DOHH2 (cell line): ENCODE results near the gene SULT1E1.

Experiments used
- H3F3A ChIP-seq: fragments of 200-600 bp; sonication (generic), shearing (Covaris generic); 2 replicates; pipeline ENCODE4 v1.6.0; 2016; ENCODE audit warnings: antibody characterized with exemption, mild to moderate bottlenecking; ENCODE audit not compliant: control insufficient read depth, insufficient read depth
- H3K27ac ChIP-seq: fragments of 200-600 bp; sonication (generic); 2 replicates; pipeline ENCODE4 v1.5.1; 2014; ENCODE audit warnings: low read depth, mild to moderate bottlenecking, low read length, moderate library complexity
- H3K27me3 ChIP-seq: fragments of 200-600 bp; sonication (generic); 2 replicates; pipeline ENCODE4 v1.6.1; 2014; ENCODE audit warnings: mild to moderate bottlenecking, low read length, mixed read lengths; ENCODE audit not compliant: control insufficient read depth
- H3K36me3 ChIP-seq: fragments of 200-600 bp; sonication (generic); 2 replicates; pipeline ENCODE4 v1.6.1; 2014; ENCODE audit warnings: mild to moderate bottlenecking, low read length, moderate library complexity, mixed read lengths; ENCODE audit not compliant: control insufficient read depth
- H3K4me1 ChIP-seq: fragments of 200-600 bp; sonication (generic); 2 replicates; pipeline ENCODE4 v1.6.1; 2014; ENCODE audit warnings: mild to moderate bottlenecking, low read length, mixed read lengths; ENCODE audit not compliant: control insufficient read depth
- H3K4me2 ChIP-seq: fragments of 200-600 bp; sonication (generic); 2 replicates; pipeline ENCODE4 v1.6.0; 2014; ENCODE audit warnings: mild to moderate bottlenecking, low read length, moderate library complexity
- H3K4me3 ChIP-seq: fragments of 200-600 bp; sonication (generic); 2 replicates; pipeline ENCODE4 v1.5.1; 2014; ENCODE audit warnings: mild to moderate bottlenecking, low read length, mixed read lengths
- H3K79me2 ChIP-seq: fragments of 200-600 bp; sonication (generic); 2 replicates; pipeline ENCODE4 v1.6.1; 2014; ENCODE audit warnings: mild to moderate bottlenecking, low read length, mixed read lengths; ENCODE audit not compliant: control insufficient read depth
- H3K9me2 ChIP-seq: fragments of 200-600 bp; sonication (generic); replicated peaks from 2 replicates; pipeline ENCODE4 v1.6.1; 2014; ENCODE audit warnings: mild to moderate bottlenecking, low read length, mixed read lengths; ENCODE audit not compliant: control insufficient read depth
- H3K9me3 ChIP-seq: fragments of 200-600 bp; sonication (generic); 2 replicates; pipeline ENCODE4 v1.6.1; 2014; ENCODE audit warnings: antibody characterized with exemption, low read length, mixed read lengths; ENCODE audit not compliant: control insufficient read depth, insufficient read depth
- H4K20me1 ChIP-seq: fragments of 200-600 bp; sonication (generic); 2 replicates; pipeline ENCODE4 v1.6.0; 2014; ENCODE audit warnings: low read depth, mild to moderate bottlenecking, antibody characterized with exemption, low read length, moderate library complexity; ENCODE audit not compliant: control insufficient read depth, insufficient read depth
- EZH2phosphoT487 ChIP-seq: fragments of 200-600 bp; sonication (generic); IDR thresholded peaks from 2 replicates; pipeline ENCODE4 v1.6.1; 2017; ENCODE audit warnings: borderline replicate concordance, mild to moderate bottlenecking, antibody characterized with exemption, low read length, moderate library complexity, mixed read lengths
- TF ChIP-seq, protein P1 (sequence below): fragments of 200-600 bp; sonication (generic); IDR thresholded peaks from one replicate; pipeline ENCODE4 v1.5.1; 2014; ENCODE audit warnings: antibody characterized with exemption, mild to moderate bottlenecking, low read depth, low read length; ENCODE audit not compliant: poor library complexity, severe bottlenecking

SULT1E1 gene

DNA sequence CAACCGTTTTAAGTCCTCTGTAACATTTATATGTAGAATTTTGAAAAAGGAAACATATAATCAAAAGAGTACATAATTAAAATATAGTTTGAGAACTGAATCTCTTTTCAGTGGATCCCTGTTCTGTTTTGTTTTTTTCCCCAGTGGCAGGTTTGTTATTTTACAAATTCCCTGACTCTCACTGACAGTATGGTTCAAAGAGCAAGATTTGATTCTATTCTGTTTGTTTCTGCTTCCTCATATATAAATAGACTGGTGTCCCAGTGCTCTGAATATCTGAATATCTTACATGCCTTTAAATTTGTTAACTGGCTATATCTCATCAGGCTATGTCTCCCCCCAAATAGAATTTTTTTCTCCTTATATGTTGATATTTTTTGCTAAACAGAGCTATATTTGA is 16.6 kb downstream of the SULT1E1 start:
- Histone ChIP-seq H3K9me3 (no peaks in the 10 kb centered on the region), H4K20me1 (no peaks in the 10 kb centered on the region), H3K79me2 (no peaks in the 10 kb centered on the region), H3K36me3 (no peaks in the 10 kb centered on the region), H3K27ac (no peak overlapping the region), H3K9me2 (no peaks in the 10 kb centered on the region), H3F3A (no peaks in the 10 kb centered on the region), H3K4me2 (no peak overlapping the region), H3K4me3 (no peak overlapping the region), H3K27me3 (no peaks in the 10 kb centered on the region), H3K4me1 (no peaks in the 10 kb centered on the region)
- TF ChIP-seq, protein P1, sequence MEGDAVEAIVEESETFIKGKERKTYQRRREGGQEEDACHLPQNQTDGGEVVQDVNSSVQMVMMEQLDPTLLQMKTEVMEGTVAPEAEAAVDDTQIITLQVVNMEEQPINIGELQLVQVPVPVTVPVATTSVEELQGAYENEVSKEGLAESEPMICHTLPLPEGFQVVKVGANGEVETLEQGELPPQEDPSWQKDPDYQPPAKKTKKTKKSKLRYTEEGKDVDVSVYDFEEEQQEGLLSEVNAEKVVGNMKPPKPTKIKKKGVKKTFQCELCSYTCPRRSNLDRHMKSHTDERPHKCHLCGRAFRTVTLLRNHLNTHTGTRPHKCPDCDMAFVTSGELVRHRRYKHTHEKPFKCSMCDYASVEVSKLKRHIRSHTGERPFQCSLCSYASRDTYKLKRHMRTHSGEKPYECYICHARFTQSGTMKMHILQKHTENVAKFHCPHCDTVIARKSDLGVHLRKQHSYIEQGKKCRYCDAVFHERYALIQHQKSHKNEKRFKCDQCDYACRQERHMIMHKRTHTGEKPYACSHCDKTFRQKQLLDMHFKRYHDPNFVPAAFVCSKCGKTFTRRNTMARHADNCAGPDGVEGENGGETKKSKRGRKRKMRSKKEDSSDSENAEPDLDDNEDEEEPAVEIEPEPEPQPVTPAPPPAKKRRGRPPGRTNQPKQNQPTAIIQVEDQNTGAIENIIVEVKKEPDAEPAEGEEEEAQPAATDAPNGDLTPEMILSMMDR: no peak
- TF ChIP-seq EZH2phosphoT487: no peak

GRCh38 chr4:69838977-69839376 is 21.0 kb downstream of the SULT1E1 start:
- Histone ChIP-seq H3K4me1 (no peaks in the 10 kb centered on the region), H3K4me3 (no peak overlapping the region), H3K27me3 (no peaks in the 10 kb centered on the region), H3K9me2 (no peaks in the 10 kb centered on the region), H4K20me1 (no peaks in the 10 kb centered on the region), H3F3A (no peaks in the 10 kb centered on the region), H3K9me3 (no peaks in the 10 kb centered on the region), H3K4me2 (no peak overlapping the region), H3K36me3 (no peaks in the 10 kb centered on the region), H3K79me2 (no peaks in the 10 kb centered on the region), H3K27ac (no peak overlapping the region)
- TF ChIP-seq, protein P1: no peak
- TF ChIP-seq EZH2phosphoT487: no peak

GRCh38 chr4:69836287-69836686 is 23.7 kb downstream of the SULT1E1 start:
- TF ChIP-seq, protein P1: no peak
- TF ChIP-seq EZH2phosphoT487: no peak
- Histone ChIP-seq H3K4me3 (no peak overlapping the region), H3F3A (no peaks in the 10 kb centered on the region), H4K20me1 (no peaks in the 10 kb centered on the region), H3K79me2 (no peaks in the 10 kb centered on the region), H3K9me2 (no peaks in the 10 kb centered on the region), H3K9me3 (no peaks in the 10 kb centered on the region), H3K36me3 (no peaks in the 10 kb centered on the region), H3K27me3 (no peaks in the 10 kb centered on the region), H3K4me2 (no peak overlapping the region), H3K4me1 (peaks cover 7% of the 10 kb centered on the region), H3K27ac (no peak overlapping the region)

DNA sequence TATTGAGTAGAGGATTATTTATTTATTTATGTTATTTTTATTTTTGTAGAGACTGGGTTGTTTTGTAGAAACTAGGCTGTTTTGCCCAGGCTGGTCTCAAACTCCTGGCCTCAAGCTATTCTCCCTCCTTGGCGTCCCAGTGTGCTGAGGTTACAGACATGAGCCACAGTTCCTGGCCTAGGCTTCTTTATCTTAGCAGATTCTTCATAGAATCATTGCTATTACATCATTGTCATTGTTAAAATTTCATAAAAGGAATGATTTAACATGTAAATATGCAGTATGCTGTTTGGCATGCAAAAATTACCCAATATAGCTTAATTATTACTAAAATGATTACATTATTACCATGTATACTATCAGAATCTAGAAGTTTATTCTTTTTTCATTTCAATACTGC is 24.2 kb downstream of the SULT1E1 start:
- Histone ChIP-seq H3K4me1 (peaks cover 12% of the 10 kb centered on the region), H3K36me3 (no peaks in the 10 kb centered on the region), H3K4me3 (no peak overlapping the region), H3K27ac (no peak overlapping the region), H4K20me1 (no peaks in the 10 kb centered on the region), H3K27me3 (no peaks in the 10 kb centered on the region), H3K4me2 (no peak overlapping the region), H3K79me2 (no peaks in the 10 kb centered on the region), H3F3A (no peaks in the 10 kb centered on the region), H3K9me3 (no peaks in the 10 kb centered on the region), H3K9me2 (no peaks in the 10 kb centered on the region)
- TF ChIP-seq EZH2phosphoT487: no peak
- TF ChIP-seq, protein P1: no peak
